Stimulated activated CD8-positive, alpha-beta memory T cell treated with anti-CD3 and anti-CD28 coated beads, Interleukin-4, amount 100 ng/mL, for 1 hour (primary cell): ENCODE data around the gene PNMA6A.
"Not testable (repeated sequence)": the region's sequence is repeated elsewhere in the genome, so short reads cannot be mapped to it uniquely, and the experiment has no call there.

Experiments used
- DNase-seq, 2 donors: peaks; one replicate each; pipeline ENCODE4 v3.0.0-alpha.2; 2020; ENCODE audit warnings: low read depth in 2 of 2, low spot score in 1 of 2

Gene PNMA6A

DNA sequence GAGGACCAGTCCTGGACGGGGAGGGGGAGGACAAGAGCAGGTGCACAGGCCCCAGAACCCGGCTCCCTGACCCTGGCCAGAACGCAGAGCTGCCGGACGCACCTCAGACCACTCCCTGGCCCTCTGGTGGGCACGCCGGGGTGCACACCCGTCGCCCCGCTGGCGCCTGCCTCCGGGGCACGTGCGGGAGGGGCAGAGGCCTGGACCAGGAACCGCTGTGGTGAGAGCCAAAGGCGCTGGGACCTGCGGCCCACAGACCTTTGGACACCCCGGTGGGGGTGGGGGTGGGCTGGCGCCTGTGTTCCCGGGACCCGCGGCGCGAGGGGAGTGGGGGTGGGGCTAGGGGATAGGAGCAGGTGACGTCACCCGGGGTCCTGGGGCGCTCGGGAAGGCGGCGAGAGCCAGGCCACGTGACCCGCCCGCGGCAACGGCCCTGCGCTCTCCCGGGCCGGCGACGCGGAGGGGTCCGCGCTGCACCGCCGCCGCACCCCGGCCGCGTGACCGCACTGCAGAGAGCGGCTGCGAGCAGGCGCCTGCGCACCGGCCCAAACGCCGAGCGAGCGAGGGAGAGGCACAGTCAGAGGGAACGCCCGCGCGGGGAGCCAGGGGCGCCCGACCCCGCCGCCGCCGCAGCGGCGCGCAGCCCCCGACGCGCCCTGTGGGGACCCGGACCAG lies at the start of gene PNMA6A:
Gene PNMA6A (plus strand): TSS at position 546 of the 675 bp plus-strand sequence. CDS start 609 bp downstream, outside the sequence.
- DNase-seq = not testable (repeated sequence)

DNA sequence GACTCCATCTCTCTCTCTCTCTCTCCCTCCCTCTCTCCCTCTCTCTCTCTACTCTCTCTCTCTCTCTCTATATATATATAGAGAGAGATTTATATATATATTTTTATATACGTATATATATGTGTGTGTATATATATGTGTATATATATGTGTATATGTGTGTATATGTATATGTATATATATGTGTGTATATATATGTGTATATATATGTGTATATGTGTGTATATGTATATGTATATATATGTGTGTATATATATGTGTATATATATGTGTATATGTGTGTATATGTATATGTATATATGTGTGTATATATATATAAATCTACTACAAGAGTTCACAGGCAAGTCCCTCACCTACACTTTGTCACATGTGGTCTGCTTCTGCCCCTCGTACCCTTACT lies 45.8 kb upstream of the PNMA6A start:
- DNase-seq = not testable (repeated sequence)

DNA sequence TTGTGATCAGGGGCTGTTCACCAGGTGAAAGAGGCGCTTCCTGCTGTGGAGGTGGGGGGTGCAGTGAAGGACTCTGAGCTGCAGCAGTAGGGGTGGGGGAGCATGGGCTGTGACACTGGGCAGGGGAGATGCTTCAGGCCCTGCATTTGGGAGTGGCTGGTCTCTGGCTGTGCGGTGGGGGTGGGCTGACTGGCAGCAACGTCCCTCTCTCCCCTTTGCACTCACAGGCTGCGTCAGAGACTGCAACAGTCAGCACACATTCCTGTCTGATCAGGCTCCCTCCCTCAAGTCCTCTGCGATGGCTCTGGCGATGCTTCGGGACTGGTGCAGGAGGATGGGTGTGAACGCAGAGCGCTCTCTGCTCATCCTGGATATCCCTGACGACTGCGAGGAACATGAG lies 43.8 kb upstream of the PNMA6A start:
- not testable (repeated sequence) for DNase-seq

DNA sequence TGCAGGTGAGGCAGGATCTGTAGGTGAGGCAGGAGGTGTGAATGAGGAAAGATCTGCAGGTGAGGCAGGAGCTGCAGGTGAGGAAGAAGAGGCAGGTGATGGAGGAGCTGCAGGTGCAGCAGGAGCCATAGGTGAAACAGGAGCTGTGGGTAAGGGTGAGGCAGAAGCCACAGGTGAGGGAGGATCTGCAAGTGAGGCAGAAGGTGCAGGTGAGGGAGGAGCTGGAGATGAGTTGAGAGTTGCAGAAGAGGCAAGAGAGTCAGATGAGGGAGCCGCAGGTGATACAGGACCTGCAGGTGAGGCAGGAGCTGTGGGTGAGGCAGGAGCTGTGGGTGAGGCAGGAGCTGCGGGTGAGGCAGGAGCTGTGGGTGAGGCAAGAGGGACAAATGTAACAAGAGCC lies 43.1 kb upstream of the PNMA6A start:
- DNase-seq = no peak

GRCh38 chrX:153029875-153030274 lies 42.4 kb upstream of the PNMA6A start:
- DNase-seq = no peak

GRCh38 chrX:153030801-153031200 lies 41.5 kb upstream of the PNMA6A start:
- no peak for DNase-seq

GRCh38 chrX:153032397-153033118 lies 39.7 kb upstream of the PNMA6A start:
- DNase-seq = peak; percentile 18 to 29

- DNase-seq = no peak
Measured at GRCh38 chrX:153049093-153049492, 23.2 kb upstream of the PNMA6A start.

- DNase-seq = no peak
Measured at GRCh38 chrX:153052534-153052933, 19.7 kb upstream of the PNMA6A start.

DNA sequence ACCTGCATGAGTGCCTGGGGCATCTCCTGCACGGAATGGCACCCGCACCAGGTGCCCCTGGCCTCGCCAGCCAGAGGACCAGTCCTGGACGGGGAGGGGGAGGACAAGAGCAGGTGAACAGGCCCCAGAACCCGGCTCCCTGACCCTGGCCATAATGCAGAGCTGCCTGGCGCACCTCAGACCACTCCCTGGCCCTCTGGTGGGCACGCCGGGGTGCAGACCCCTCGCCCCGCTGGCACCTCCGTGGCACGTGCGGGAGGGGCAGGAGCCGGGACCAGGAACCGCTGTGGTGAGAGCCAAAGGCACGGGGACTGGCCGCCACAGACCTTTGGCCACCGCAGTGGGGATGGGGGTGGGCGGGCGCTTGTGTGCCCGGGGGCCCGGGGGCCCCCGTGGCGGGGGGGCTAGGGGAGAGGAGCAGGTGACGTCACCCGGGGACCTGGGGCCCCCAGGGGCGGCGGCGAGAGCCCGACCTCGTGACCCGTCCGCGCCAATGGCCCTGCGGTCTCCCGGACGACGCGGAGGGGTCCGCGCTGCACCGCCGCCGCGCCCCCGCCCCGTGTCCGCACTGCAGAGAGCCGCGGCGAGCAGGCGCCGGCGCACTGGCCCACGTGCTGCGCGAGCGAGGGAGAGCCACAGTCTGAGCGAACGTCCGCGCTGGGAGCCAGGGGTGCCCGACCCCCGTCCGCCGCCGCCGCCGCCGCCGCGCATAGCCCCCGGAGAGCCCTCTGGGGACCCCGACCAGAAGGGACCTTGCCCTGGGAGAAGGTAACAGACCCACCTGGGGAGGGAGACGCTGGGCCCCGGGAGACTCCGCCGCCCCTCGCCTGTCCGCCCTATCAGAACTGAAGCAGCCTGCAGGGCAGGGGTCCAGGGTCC lies 16.1 kb upstream of the PNMA6A start, which contains the start of gene PNMA3:
Gene PNMA3 (plus strand): TSS at position 600 of the 879 bp plus-strand sequence. CDS start 586 bp downstream, outside the sequence.
- DNase-seq = no peak

DNA sequence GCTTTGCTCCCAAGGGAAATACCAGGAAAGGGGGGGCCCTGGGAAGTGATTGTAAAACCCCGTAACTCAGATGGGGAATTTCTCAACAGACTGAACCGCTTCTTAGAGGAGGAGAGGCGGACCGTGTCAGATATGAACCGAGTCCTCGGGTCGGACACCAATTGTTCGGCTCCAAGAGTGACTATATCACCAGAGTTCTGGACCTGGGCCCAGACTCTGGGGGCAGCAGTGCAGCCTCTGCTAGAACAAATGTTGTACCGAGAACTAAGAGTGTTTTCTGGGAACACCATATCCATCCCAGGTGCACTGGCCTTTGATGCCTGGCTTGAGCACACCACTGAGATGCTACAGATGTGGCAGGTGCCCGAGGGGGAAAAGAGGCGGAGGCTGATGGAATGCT lies 15.0 kb upstream of the PNMA6A start:
- DNase-seq = no peak

DNA sequence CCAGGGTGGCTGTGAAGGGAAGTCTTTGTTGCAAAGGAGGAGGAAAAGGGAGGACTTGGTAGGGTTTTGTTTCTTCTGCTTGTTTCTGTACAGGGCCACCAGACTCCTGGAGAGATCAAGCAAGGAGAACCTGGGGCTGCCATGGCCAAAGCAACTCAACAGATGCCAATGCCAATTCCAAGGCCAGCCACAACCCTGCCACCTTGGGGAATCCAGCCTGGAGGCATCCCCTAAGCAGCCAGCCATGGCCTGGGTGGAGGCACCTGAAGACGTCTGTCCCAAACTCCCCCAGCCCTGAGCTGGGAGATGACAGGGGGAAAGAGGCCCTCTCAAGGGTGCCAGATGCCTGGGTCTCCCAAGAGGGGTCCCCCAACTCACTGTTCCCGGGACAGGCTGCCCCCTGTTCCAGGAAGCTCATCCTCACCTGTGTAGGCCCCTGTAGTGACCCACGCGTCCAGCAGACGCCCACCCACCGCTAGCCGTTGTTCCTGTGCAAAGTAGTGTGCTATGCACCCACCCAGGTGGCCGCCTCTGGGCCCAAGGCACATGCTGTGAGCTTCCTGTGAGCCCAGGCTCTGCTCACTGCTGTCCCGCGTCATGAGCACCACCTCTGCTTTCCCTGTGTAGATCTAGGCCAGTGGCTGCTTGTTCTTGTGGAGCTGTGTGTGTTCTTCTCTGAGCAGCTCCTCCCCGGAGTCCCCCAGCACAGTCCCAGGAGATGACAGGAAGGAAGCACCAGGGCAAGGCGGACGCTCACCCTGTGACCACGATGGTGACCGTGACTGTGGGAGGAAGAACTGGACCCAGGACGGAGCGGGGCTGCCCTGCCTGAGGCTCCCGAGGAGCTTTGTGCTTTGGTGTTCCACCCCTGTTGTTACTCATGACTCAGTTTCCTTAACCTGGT lies 12.8 kb upstream of the PNMA6A start:
- DNase-seq = no peak

GRCh38 chrX:153060095-153060445 lies 12.2 kb upstream of the PNMA6A start:
- no peak for DNase-seq

GRCh38 chrX:153061732-153062131 lies 10.5 kb upstream of the PNMA6A start:
- no peak for DNase-seq

DNA sequence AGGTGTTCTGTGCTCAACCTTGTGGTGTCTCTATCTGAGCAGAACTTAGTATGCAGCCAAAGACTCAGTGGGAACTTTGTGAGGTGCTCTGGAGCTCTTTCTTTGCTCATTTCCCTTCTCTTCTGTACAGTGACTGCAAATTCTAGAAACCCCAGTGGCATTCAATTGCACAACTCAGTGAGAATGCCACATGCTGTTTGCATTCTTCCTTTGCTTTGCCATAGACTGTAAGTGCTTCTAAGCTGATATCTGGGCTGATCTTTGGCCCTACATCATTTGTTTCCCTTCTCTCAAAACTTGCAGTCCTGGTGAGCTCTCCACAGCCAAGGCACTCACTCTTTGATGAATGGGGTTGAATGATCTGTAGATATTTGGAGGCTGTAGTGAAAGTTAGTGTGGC lies 8.9 kb upstream of the PNMA6A start:
- DNase-seq = no peak

DNA sequence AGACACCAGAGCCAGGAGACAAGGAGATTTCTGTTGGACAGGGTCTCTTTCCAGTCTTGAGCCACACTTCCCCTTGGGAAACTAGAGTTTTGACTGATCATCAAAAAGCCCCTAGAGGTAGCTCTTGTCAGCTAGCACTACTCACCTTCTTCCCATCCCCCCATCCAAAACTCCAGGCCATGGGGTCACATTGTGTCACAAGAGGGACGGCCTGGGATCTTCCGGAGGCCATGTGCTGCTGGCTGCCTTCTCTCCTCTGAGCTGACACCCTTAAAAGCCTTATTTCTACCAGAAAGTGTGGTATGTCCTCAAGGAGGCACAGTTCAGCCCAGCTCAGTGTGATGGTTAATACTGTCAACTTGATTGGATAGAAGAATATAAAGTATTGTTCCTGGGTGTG lies 8.2 kb upstream of the PNMA6A start:
- no peak for DNase-seq

DNA sequence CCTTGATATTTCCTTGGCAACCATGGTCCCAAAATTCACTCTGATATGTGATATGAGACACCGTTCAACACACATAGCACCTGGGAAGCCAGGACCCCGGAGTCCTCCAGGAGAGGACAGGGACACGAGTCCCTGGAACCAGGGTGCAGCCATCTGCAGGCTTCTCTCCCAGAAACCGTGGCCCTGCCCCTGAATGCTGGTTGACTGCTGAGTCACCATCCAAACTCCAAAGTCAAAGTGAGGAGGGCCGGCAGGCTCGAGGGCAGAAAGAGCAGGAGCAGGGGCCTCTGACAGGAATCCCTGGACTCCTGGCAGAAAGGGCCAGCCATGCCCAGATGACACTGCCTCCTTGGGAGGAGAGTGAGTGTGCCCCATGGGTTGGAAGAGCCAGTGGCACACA lies 6.9 kb upstream of the PNMA6A start:
- DNase-seq = no peak

GRCh38 chrX:153066402-153066801 lies 5.9 kb upstream of the PNMA6A start:
- DNase-seq = not testable (repeated sequence)

GRCh38 chrX:153073331-153073730 lies 1.1 kb downstream of the PNMA6A start:
- not testable (repeated sequence) for DNase-seq

DNA sequence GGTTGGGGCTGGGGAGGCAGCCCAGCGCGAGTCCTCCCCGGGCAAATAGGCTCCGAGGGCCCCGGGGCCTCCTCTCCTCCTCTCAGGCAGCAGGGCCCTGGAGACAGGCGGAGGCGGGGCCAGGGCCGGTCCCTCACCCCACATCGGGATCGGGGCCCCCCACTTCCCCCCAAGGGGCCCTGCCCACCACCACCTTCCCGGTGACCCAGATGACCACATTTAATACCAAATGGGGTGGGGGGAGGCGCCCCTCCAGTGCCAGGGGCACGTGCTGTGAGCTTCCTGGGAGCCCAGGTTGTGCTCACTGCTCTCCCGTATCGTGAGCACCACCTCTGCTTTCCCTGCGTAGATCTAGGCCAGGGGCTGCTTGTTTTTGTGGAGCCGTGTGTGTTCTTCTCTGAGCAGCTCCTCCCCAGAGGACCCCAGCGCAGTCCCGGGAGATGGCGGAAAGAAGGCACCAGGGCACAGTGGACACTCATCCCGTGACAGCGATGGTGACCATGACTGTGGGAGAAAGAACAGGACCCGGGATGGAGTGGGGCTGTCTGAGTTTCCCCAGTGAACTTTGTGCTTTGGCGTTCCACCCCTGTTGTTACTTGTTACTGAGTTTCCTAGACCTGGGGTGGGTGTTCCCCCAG lies 2.1 kb downstream of the PNMA6A start:
- no peak for DNase-seq
